Measurements from ENCODE around the gene GPR161. TPM values are rescaled to one million over a fixed set of nuclear protein-coding genes. Genes with fewer than 3 reads are reported as not detected.

Gene GPR161
- total RNA-seq, 1 experiment from 2014 or later = 11.8 TPM

- Histone ChIP-seq H2AFZ (ENCODE audit: low read length) (no peak overlapping the region), H3K27ac (ENCODE audit: low read length) (no peak overlapping the region), H3K27me3 (ENCODE audit: low read length) (no peaks in the 10 kb centered on the region), H3K79me2 (ENCODE audit: low read length) (no peaks in the 10 kb centered on the region), H3K4me1 (ENCODE audit: insufficient read depth, low read length) (no peaks in the 10 kb centered on the region), H3K4me2 (ENCODE audit: low read length) (no peak overlapping the region), H3F3A (ENCODE audit: low read length, unreplicated experiment) (no peaks in the 10 kb centered on the region), H3K36me3 (ENCODE audit: low read depth, low read length) (no peaks in the 10 kb centered on the region), H3K9me2 (replicated peaks; ENCODE audit: low read length) (no peaks in the 10 kb centered on the region), H4K20me1 (ENCODE audit: low read length) (no peaks in the 10 kb centered on the region), H3K4me3 (ENCODE audit: low read length) (no peak overlapping the region), H3K9ac (ENCODE audit: low read length) (no peak overlapping the region), H3K9me3 (ENCODE audit: low read length) (no peaks in the 10 kb centered on the region)
- no peak for TF ChIP-seq EZH2 (IDR thresholded peaks at IDR 0.05; ENCODE audit: low read length, unreplicated experiment)
- TF ChIP-seq EZH2phosphoT487 (IDR thresholded peaks at IDR 0.05; ENCODE audit: borderline replicate concordance, low read length) = no peak
- TF ChIP-seq CTCF (conservative IDR thresholded peaks at IDR 0.05; ENCODE audit: low read depth, low read length) = no peak
- no TSS peak for BruUV-seq (replicated peaks)
- ATAC-seq (no peak), DNase-seq (no peak)
- ChIA-PET CTCF (no interaction called here), POLR2A (ENCODE audit: unreplicated experiment) (no interaction called here)
- intact Hi-C loops (cut with micrococcal nuclease) = no loop called here
These were observed 86.4 kb downstream of the GPR161 start for GRCh38 chr1:168050307-168050706.

- intact Hi-C loops (cut with micrococcal nuclease) = no loop called here
- Histone ChIP-seq H3K9ac (ENCODE audit: low read length) (no peak overlapping the region), H3K27me3 (ENCODE audit: low read length) (no peaks in the 10 kb centered on the region), H3K4me2 (ENCODE audit: low read length) (no peak overlapping the region), H3K4me3 (ENCODE audit: low read length) (no peak overlapping the region), H3K36me3 (ENCODE audit: low read depth, low read length) (peaks cover 5% of the 10 kb centered on the region; the same call in 1 of the 2 replicates), H3F3A (ENCODE audit: low read length, unreplicated experiment) (no peaks in the 10 kb centered on the region), H4K20me1 (ENCODE audit: low read length) (no peaks in the 10 kb centered on the region), H3K79me2 (ENCODE audit: low read length) (no peaks in the 10 kb centered on the region), H3K9me2 (replicated peaks; ENCODE audit: low read length) (no peaks in the 10 kb centered on the region), H3K27ac (ENCODE audit: low read length) (no peak overlapping the region), H3K9me3 (ENCODE audit: low read length) (no peaks in the 10 kb centered on the region), H3K4me1 (ENCODE audit: insufficient read depth, low read length) (no peaks in the 10 kb centered on the region), H2AFZ (ENCODE audit: low read length) (no peak overlapping the region)
- ChIA-PET CTCF (no interaction called here), POLR2A (ENCODE audit: unreplicated experiment) (no interaction called here)
- ATAC-seq = no peak
- BruUV-seq (replicated peaks) = no TSS peak
- no peak for DNase-seq
- TF ChIP-seq EZH2phosphoT487 (IDR thresholded peaks at IDR 0.05; ENCODE audit: borderline replicate concordance, low read length) = no peak
- TF ChIP-seq EZH2 (IDR thresholded peaks at IDR 0.05; ENCODE audit: low read length, unreplicated experiment) = no peak
- TF ChIP-seq CTCF (conservative IDR thresholded peaks at IDR 0.05; ENCODE audit: low read depth, low read length) = no peak
These were observed 91.4 kb downstream of the GPR161 start for GRCh38 chr1:168045311-168045710.

- TF ChIP-seq CTCF (conservative IDR thresholded peaks at IDR 0.05; ENCODE audit: low read depth, low read length) (no peak), EZH2 (IDR thresholded peaks at IDR 0.05; ENCODE audit: low read length, unreplicated experiment) (no peak), EZH2phosphoT487 (IDR thresholded peaks at IDR 0.05; ENCODE audit: borderline replicate concordance, low read length) (no peak)
- H3K79me2 ChIP-seq (ENCODE audit: low read length) = no peaks in the 10 kb centered on the region
- no peak overlapping the region for H3K27ac ChIP-seq (ENCODE audit: low read length)
- no peak overlapping the region for H3K4me3 ChIP-seq (ENCODE audit: low read length)
- H3K4me2 ChIP-seq (ENCODE audit: low read length) = no peak overlapping the region
- H2AFZ ChIP-seq (ENCODE audit: low read length) = no peak overlapping the region
- no TSS peak for BruUV-seq (replicated peaks)
- no peaks in the 10 kb centered on the region for H3K9me2 ChIP-seq (replicated peaks; ENCODE audit: low read length)
- no peak for ATAC-seq
- peaks cover 5% of the 10 kb centered on the region; the same call in 1 of the 2 replicates for H3K36me3 ChIP-seq (ENCODE audit: low read depth, low read length)
- H3F3A ChIP-seq (ENCODE audit: low read length, unreplicated experiment) = no peaks in the 10 kb centered on the region
- H4K20me1 ChIP-seq (ENCODE audit: low read length) = no peaks in the 10 kb centered on the region
- no peak overlapping the region for H3K9ac ChIP-seq (ENCODE audit: low read length)
- intact Hi-C loops (cut with micrococcal nuclease) = no loop called here
- H3K9me3 ChIP-seq (ENCODE audit: low read length) = no peaks in the 10 kb centered on the region
- ChIA-PET POLR2A (ENCODE audit: unreplicated experiment) (no interaction called here), CTCF (no interaction called here)
- H3K27me3 ChIP-seq (ENCODE audit: low read length) = no peaks in the 10 kb centered on the region
- no peaks in the 10 kb centered on the region for H3K4me1 ChIP-seq (ENCODE audit: insufficient read depth, low read length)
- DNase-seq = no peak
These were observed 94.4 kb downstream of the GPR161 start for GRCh38 chr1:168042362-168042761.

Measured in PC-3 (cell line).